Stomach (tissue), 4 donors: ENCODE data around the gene CABLES2.

ENCODE experiments used
- CTCF ChIP-seq, 7 experiments: fragments of 450-650 bp in 4 of 7; fragments of 200-600 bp in 3 of 7; sonication (generic) in 3 of 7; IDR thresholded peaks; one replicate each; pipeline ENCODE4 v1.5.1; 2016 to 2019; ENCODE audit warnings: antibody characterized with exemption in 7 of 7, control low read depth in 2 of 7, mild to moderate bottlenecking in 1 of 7
- EP300 ChIP-seq: sonication (generic); formaldehyde crosslinking; IDR thresholded peaks from one replicate; pipeline ENCODE4 v1.6.1; 2017; ENCODE audit warnings: antibody characterized with exemption
- POLR2A ChIP-seq, 4 donors: fragments of 450-650 bp; IDR thresholded peaks; one replicate each; pipeline ENCODE4 v1.6.1; 2016; ENCODE audit warnings: antibody characterized with exemption in 4 of 4, control low read depth in 2 of 4, mild to moderate bottlenecking in 1 of 4, moderate library complexity in 1 of 4

GRCh38 chr20:62437496-62437895, 30.4 kb upstream of the CABLES2 start:
- TF ChIP-seq CTCF (IDR thresholded peaks at IDR 0.05) = no peak
- no peak for TF ChIP-seq EP300
- no peak for TF ChIP-seq POLR2A (IDR thresholded peaks at IDR 0.05)
